Measurements from ENCODE around the gene RGSL1.

- TF ChIP-seq CTCF (IDR thresholded peaks at IDR 0.05; ENCODE audit: low read depth, low read length, missing input control) (no peak), SP1 (IDR thresholded peaks at IDR 0.05) (no peak), TAF1 (conservative IDR thresholded peaks at IDR 0.05) (no peak), YY1 (IDR thresholded peaks at IDR 0.05) (no peak), ATF3 (IDR thresholded peaks at IDR 0.05) (no peak), GABPA (IDR thresholded peaks at IDR 0.05 in 1 of 2, conservative IDR thresholded peaks at IDR 0.05 in 1 of 2) (no peak), HNF4G (IDR thresholded peaks at IDR 0.05) (no peak)
Measured at GRCh38 chr1:182533896-182534295, 84.0 kb downstream of the RGSL1 start.
